C4-2B (cell line): ENCODE data around the gene KRTAP19-8.

Experiments used
- H3K27ac ChIP-seq: fragments of 450-650 bp; 2 replicates; pipeline ENCODE4 v1.5.1; 2017
- ZFX ChIP-seq: fragments of 450-650 bp; IDR thresholded peaks from 2 replicates; pipeline ENCODE4 v1.6.1; 2017
- TF ChIP-seq, protein P1 (sequence below): fragments of 450-650 bp; conservative IDR thresholded peaks from 2 replicates; pipeline ENCODE4 v1.5.1; 2017; ENCODE audit warnings: mild to moderate bottlenecking

Gene KRTAP19-8, protein sequence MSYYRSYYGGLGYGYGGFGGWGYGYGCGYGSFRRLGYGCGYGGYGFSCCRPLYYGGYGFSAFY

DNA sequence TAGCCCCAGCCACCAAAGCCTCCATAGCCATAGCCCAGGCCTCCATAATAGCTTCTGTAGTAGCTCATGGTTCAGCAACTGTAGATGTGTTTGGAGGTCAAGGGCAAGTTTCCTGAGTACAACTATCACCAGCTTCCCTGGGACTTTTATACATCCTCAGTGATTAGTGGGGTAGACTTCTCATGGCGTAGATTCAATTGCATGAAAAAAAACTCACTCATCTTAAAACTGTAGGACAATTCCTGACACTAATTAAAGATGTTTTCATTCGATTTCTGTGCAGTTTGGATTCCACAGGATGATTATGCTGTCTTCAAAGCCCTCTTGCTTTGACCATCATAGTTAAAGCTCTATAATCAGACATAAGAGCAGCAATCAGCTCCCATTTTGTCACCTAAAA, at the start of gene KRTAP19-8:
TSS of gene KRTAP19-8 (minus strand) at position 101 of the 400 bp plus-strand sequence. CDS start at position 68, 33 bp downstream.
- no peak within 1 kb of the TSS for H3K27ac ChIP-seq
- TF ChIP-seq ZFX, result no peak
- TF ChIP-seq, protein P1, sequence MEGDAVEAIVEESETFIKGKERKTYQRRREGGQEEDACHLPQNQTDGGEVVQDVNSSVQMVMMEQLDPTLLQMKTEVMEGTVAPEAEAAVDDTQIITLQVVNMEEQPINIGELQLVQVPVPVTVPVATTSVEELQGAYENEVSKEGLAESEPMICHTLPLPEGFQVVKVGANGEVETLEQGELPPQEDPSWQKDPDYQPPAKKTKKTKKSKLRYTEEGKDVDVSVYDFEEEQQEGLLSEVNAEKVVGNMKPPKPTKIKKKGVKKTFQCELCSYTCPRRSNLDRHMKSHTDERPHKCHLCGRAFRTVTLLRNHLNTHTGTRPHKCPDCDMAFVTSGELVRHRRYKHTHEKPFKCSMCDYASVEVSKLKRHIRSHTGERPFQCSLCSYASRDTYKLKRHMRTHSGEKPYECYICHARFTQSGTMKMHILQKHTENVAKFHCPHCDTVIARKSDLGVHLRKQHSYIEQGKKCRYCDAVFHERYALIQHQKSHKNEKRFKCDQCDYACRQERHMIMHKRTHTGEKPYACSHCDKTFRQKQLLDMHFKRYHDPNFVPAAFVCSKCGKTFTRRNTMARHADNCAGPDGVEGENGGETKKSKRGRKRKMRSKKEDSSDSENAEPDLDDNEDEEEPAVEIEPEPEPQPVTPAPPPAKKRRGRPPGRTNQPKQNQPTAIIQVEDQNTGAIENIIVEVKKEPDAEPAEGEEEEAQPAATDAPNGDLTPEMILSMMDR, result no peak

DNA sequence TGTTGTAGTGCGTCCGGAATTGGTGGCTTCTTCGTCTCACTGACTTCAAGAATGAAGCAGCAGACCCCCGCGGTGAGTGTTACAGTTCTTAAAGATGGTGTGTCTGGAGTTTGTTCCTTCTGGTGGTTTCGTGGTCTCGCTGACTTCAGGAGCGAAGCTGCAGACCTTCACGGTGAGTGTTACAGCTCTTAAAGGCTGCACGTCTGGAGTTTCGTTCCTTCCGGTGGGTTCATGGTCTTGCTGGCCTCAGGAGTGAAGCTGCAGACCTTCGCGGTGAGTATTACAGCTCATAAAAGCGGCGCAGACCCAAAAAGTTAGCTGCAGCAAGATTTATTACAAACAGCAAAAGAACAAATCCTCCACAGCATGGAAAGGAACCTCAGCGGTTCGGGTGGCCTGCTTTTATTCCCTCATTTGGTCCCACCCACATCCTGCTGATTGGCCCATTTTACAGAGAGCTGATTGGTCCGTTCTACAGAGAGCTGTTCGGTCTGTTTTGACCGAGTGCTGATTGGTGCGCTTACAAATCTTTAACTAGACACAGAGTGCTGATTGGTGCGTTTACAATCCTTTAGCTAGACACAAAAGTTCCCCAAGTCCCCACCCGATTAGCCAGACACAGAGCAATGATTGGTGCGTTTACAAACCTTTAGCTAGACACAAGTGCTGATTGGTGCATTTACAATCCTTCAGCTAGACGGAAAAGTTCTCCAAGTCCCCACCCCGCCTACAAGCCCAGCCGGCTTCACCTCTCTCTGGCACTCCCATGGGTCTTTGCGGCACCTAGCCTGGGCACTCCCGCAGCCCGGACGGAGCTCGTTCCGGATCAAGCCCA, 49.6 kb upstream of the KRTAP19-8 start:
- no peak for TF ChIP-seq ZFX
- TF ChIP-seq, protein P1, result no peak
- H3K27ac ChIP-seq, result no peak overlapping the region

GRCh38 chr21:31084689-31085088, 46.4 kb upstream of the KRTAP19-8 start:
- H3K27ac ChIP-seq, result no peak overlapping the region
- TF ChIP-seq, protein P1, result no peak
- no peak for TF ChIP-seq ZFX

GRCh38 chr21:31078796-31079195, 40.5 kb upstream of the KRTAP19-8 start:
- no peak overlapping the region for H3K27ac ChIP-seq
- TF ChIP-seq, protein P1, result no peak
- TF ChIP-seq ZFX, result no peak

GRCh38 chr21:31078216-31078615, 39.9 kb upstream of the KRTAP19-8 start:
- no peak overlapping the region for H3K27ac ChIP-seq
- no peak for TF ChIP-seq ZFX
- TF ChIP-seq, protein P1, result no peak

- no peak for TF ChIP-seq ZFX
- TF ChIP-seq, protein P1, result no peak
- no peak overlapping the region for H3K27ac ChIP-seq
Measured at GRCh38 chr21:31075848-31076247, 37.6 kb upstream of the KRTAP19-8 start.

- TF ChIP-seq, protein P1, result no peak
- TF ChIP-seq ZFX, result no peak
- no peak overlapping the region for H3K27ac ChIP-seq
Measured at GRCh38 chr21:31072533-31072932, 34.3 kb upstream of the KRTAP19-8 start.
